ENCODE measurements around the gene NEURL1. TPM values are rescaled to one million over a fixed set of nuclear protein-coding genes. Genes with fewer than 3 reads are reported as not detected.

NEURL1 gene
- total RNA-seq, 3 donors from 2014 or later (not counting 1 experiment from before 2014, with no cell fraction given): 0.95 to 8.5 (median 1.5) TPM

DNA sequence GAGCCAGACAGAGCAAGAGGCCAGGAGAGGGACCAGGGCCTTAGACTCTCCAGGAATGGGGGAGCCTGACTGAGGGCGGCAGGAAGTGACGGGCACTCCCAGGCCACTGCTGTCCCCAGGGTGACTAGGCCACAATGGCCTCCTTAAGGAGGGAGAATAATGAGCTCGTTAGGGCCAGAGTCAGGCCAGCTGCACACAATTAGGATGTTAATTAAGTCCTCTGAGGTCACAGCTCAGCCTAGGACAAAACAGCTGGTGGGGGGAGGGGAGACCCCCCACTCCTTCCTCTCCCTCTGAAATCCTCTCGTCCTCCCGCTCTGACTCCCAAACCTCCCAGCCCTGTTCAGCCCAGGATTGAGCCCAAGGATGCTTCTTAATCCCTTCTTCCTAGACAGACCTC, 143.0 kb downstream of the NEURL1 start:
- WGBS (ENCODE audit: insufficient coverage): 94% methylated on average over 5 of the region's 5 CpGs
- TF ChIP-seq, protein P1, sequence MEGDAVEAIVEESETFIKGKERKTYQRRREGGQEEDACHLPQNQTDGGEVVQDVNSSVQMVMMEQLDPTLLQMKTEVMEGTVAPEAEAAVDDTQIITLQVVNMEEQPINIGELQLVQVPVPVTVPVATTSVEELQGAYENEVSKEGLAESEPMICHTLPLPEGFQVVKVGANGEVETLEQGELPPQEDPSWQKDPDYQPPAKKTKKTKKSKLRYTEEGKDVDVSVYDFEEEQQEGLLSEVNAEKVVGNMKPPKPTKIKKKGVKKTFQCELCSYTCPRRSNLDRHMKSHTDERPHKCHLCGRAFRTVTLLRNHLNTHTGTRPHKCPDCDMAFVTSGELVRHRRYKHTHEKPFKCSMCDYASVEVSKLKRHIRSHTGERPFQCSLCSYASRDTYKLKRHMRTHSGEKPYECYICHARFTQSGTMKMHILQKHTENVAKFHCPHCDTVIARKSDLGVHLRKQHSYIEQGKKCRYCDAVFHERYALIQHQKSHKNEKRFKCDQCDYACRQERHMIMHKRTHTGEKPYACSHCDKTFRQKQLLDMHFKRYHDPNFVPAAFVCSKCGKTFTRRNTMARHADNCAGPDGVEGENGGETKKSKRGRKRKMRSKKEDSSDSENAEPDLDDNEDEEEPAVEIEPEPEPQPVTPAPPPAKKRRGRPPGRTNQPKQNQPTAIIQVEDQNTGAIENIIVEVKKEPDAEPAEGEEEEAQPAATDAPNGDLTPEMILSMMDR (IDR thresholded peaks at IDR 0.05): no peak
- Mint-ChIP-seq H3K27ac (no peak overlapping the region), H3K4me1 (peaks cover 3 to 9% of the 10 kb centered on the region in 2 donors), H3K9me3 (no peaks in the 10 kb centered on the region), H3K36me3 (no peaks in the 10 kb centered on the region), H3K4me3 (no peak overlapping the region), H3K27me3 (ENCODE audit: low read depth in 2 of 2) (no peaks in the 10 kb centered on the region)
- intact Hi-C loops (cut with micrococcal nuclease): no loop called here
- no peaks in the 10 kb centered on the region for H3K36me3 ChIP-seq (ENCODE audit: control insufficient read depth, insufficient read depth, low read length)
- H3K27ac ChIP-seq (ENCODE audit: low read length): no peak overlapping the region
- DNase-seq (no peak), ATAC-seq (no peak)
- H3K27me3 ChIP-seq (ENCODE audit: control insufficient read depth, insufficient read depth, low read length): no peaks in the 10 kb centered on the region
- no peak overlapping the region for H3K4me3 ChIP-seq (ENCODE audit: low read length)
- H3K9me3 ChIP-seq (ENCODE audit: control insufficient read depth, insufficient read depth, low read length): no peaks in the 10 kb centered on the region
- peaks cover 17% of the 10 kb centered on the region for H3K4me1 ChIP-seq (ENCODE audit: control insufficient read depth, insufficient read depth, low read length)

DNA sequence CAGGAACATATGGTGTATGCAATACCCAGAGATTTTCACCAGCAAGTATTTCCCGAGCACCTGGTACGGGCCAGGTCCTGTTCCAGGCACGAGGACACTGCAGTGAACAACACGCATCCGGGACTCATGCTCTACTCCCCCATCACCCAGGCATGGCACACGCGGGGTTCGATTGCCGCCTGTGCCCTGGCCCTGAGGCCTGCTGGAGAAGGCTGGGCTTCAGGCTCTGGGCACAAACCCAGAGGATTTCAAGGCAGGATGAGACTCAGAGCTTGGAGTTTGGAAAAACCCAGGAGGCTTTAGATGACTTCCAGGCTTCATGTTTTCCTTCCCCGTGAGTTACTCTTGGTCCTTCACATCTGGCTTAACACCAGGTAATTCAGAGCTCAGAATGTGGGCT, 143.5 kb downstream of the NEURL1 start:
- H3K36me3 ChIP-seq (ENCODE audit: control insufficient read depth, insufficient read depth, low read length): no peaks in the 10 kb centered on the region
- Mint-ChIP-seq H3K4me1 (peaks cover 3 to 5% of the 10 kb centered on the region in 2 donors), H3K36me3 (no peaks in the 10 kb centered on the region), H3K4me3 (no peak overlapping the region), H3K9me3 (no peaks in the 10 kb centered on the region), H3K27me3 (ENCODE audit: low read depth in 2 of 2) (no peaks in the 10 kb centered on the region), H3K27ac (no peak overlapping the region)
- WGBS (ENCODE audit: insufficient coverage): 97% methylated on average over 10 of the region's 10 CpGs
- ATAC-seq (no peak), DNase-seq (no peak)
- TF ChIP-seq, protein P1 (IDR thresholded peaks at IDR 0.05): no peak
- H3K4me1 ChIP-seq (ENCODE audit: control insufficient read depth, insufficient read depth, low read length): peaks cover 11% of the 10 kb centered on the region
- no peak overlapping the region for H3K27ac ChIP-seq (ENCODE audit: low read length)
- no peaks in the 10 kb centered on the region for H3K27me3 ChIP-seq (ENCODE audit: control insufficient read depth, insufficient read depth, low read length)
- no peaks in the 10 kb centered on the region for H3K9me3 ChIP-seq (ENCODE audit: control insufficient read depth, insufficient read depth, low read length)
- H3K4me3 ChIP-seq (ENCODE audit: low read length): no peak overlapping the region
- intact Hi-C loops (cut with micrococcal nuclease): no loop called here

DNA sequence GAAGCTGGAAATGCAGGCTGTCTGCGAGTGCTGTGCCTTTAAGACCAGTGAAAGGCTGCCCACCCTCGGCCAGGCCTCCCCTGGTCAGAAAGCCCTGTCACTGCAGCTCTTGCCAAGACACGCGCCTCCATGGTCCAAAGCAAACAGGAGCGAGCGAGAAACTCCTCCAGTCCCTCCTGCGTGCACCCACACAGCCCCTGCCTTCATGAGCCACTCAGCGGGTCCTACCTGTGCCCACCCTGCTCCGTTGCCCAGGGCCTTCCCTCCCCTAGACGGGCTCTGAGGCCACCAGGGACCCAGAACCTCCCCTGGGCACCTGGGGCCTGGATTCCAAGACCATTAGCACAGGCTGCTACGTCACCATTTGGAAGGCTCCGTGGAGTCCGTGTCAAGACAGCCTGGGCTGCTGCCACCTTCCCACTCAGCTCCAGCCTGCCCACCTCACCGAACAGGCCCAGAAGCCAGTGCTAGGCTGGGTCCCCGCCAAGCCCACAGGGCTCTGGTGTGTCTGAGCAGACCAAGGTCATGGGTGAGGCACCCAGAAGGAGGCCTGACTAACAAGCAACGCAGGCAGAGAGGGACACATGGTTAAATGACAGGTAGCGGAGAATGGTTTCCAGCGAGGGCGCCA, 144.5 kb downstream of the NEURL1 start:
- Histone ChIP-seq H3K4me3 (ENCODE audit: low read length) (no peak overlapping the region), H3K4me1 (ENCODE audit: control insufficient read depth, insufficient read depth, low read length) (peaks cover 1% of the 10 kb centered on the region), H3K27ac (ENCODE audit: low read length) (no peak overlapping the region), H3K27me3 (ENCODE audit: control insufficient read depth, insufficient read depth, low read length) (no peaks in the 10 kb centered on the region), H3K9me3 (ENCODE audit: control insufficient read depth, insufficient read depth, low read length) (no peaks in the 10 kb centered on the region), H3K36me3 (ENCODE audit: control insufficient read depth, insufficient read depth, low read length) (no peaks in the 10 kb centered on the region)
- WGBS (ENCODE audit: insufficient coverage): 90% methylated on average over 19 of the region's 19 CpGs
- Mint-ChIP-seq H3K27me3 (ENCODE audit: low read depth in 2 of 2) (no peaks in the 10 kb centered on the region), H3K36me3 (no peaks in the 10 kb centered on the region), H3K4me3 (no peak overlapping the region), H3K27ac (no peak overlapping the region), H3K4me1 (peaks cover 0 to 3% of the 10 kb centered on the region in 2 donors), H3K9me3 (no peaks in the 10 kb centered on the region)
- ATAC-seq (no peak), DNase-seq (no peak)
- intact Hi-C loops (cut with micrococcal nuclease): no loop called here
- TF ChIP-seq, protein P1 (IDR thresholded peaks at IDR 0.05): no peak

DNA sequence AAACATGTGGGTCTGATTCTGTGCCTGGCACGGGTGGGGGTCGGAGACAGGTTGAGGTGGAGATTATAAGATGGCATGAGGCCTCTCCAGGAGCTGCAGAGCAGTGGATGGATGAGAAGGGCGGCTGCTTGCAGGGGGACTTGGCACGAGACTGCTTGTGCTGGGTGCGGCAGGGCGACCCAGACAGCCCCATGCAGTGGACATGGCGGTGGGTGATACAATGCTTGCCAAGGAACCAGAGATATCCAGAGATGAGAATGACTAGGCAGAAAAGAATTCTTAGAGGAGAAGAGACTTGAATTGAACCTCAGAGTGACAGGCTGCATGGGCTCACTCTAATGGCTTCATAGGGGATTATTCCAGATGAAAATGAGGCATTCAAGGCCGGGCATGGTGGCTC, 145.4 kb downstream of the NEURL1 start:
- TF ChIP-seq, protein P1 (IDR thresholded peaks at IDR 0.05): no peak
- ATAC-seq: no peak
- DNase-seq: no peak
- H3K9me3 Mint-ChIP-seq: no peaks in the 10 kb centered on the region
- Histone ChIP-seq H3K9me3 (ENCODE audit: control insufficient read depth, insufficient read depth, low read length) (no peaks in the 10 kb centered on the region), H3K27ac (ENCODE audit: low read length) (no peak overlapping the region), H3K4me1 (ENCODE audit: control insufficient read depth, insufficient read depth, low read length) (no peaks in the 10 kb centered on the region), H3K36me3 (ENCODE audit: control insufficient read depth, insufficient read depth, low read length) (no peaks in the 10 kb centered on the region), H3K4me3 (ENCODE audit: low read length) (no peak overlapping the region), H3K27me3 (ENCODE audit: control insufficient read depth, insufficient read depth, low read length) (no peaks in the 10 kb centered on the region)
- H3K36me3 Mint-ChIP-seq: no peaks in the 10 kb centered on the region
- 91% methylated on average over 8 of the region's 8 CpGs for WGBS (ENCODE audit: insufficient coverage)
- H3K4me3 Mint-ChIP-seq: no peak overlapping the region
- H3K27ac Mint-ChIP-seq: no peak overlapping the region
- no peaks in the 10 kb centered on the region for H3K27me3 Mint-ChIP-seq (ENCODE audit: low read depth in 2 of 2)
- intact Hi-C loops (cut with micrococcal nuclease): no loop called here
- peaks cover 0 to 3% of the 10 kb centered on the region in 2 donors for H3K4me1 Mint-ChIP-seq

All from natural killer cell (primary cell).